Measurements from ENCODE around the gene LOC128125822.
"Not testable (repeated sequence)": the region's sequence is repeated elsewhere in the genome, so short reads cannot be mapped to it uniquely, and the experiment has no call there.

The LOC128125822 gene

GRCh38 chr6:63581355-63582013 lies 9.2 kb downstream of the LOC128125822 start:
- in situ Hi-C loops (cut with HindIII; ENCODE audit: low sequenced_read_pairs) = no loop called here

- in situ Hi-C loops (cut with HindIII; ENCODE audit: low sequenced_read_pairs) = no loop called here
Observed at GRCh38 chr6:63582579-63583231, 10.4 kb downstream of the LOC128125822 start.

GRCh38 chr6:63584125-63584514 lies 11.8 kb downstream of the LOC128125822 start:
- in situ Hi-C loops (cut with HindIII; ENCODE audit: low sequenced_read_pairs) = no loop called here

- in situ Hi-C loops (cut with HindIII; ENCODE audit: low sequenced_read_pairs) = no loop called here
Observed at GRCh38 chr6:63584566-63584965, 12.3 kb downstream of the LOC128125822 start.

- in situ Hi-C loops (cut with HindIII; ENCODE audit: low sequenced_read_pairs) = not testable (repeated sequence)
Observed at GRCh38 chr6:63585652-63586051, 13.4 kb downstream of the LOC128125822 start.

GRCh38 chr6:63589952-63590411 lies 17.7 kb downstream of the LOC128125822 start:
- in situ Hi-C loops (cut with HindIII; ENCODE audit: low sequenced_read_pairs) = no loop called here

GRCh38 chr6:63592886-63593285 lies 20.6 kb downstream of the LOC128125822 start:
- in situ Hi-C loops (cut with HindIII; ENCODE audit: low sequenced_read_pairs) = no loop called here

- in situ Hi-C loops (cut with HindIII; ENCODE audit: low sequenced_read_pairs) = no loop called here
Observed at GRCh38 chr6:63597141-63598048, 25.1 kb downstream of the LOC128125822 start.

GRCh38 chr6:63598049-63599036 lies 26.1 kb downstream of the LOC128125822 start:
- in situ Hi-C loops (cut with HindIII; ENCODE audit: low sequenced_read_pairs) = no loop called here

GRCh38 chr6:63599243-63599642 lies 27.0 kb downstream of the LOC128125822 start:
- in situ Hi-C loops (cut with HindIII; ENCODE audit: low sequenced_read_pairs) = no loop called here

GRCh38 chr6:63600136-63600535 lies 27.9 kb downstream of the LOC128125822 start:
- in situ Hi-C loops (cut with HindIII; ENCODE audit: low sequenced_read_pairs) = no loop called here

- in situ Hi-C loops (cut with HindIII; ENCODE audit: low sequenced_read_pairs) = no loop called here
Observed at GRCh38 chr6:63609231-63609630, 37.0 kb downstream of the LOC128125822 start.

GRCh38 chr6:63610944-63611343 lies 38.7 kb downstream of the LOC128125822 start:
- in situ Hi-C loops (cut with HindIII; ENCODE audit: low sequenced_read_pairs) = no loop called here

- in situ Hi-C loops (cut with HindIII; ENCODE audit: low sequenced_read_pairs) = no loop called here
Observed at GRCh38 chr6:63611560-63611959, 39.3 kb downstream of the LOC128125822 start.

GRCh38 chr6:63615590-63615989 lies 43.3 kb downstream of the LOC128125822 start:
- in situ Hi-C loops (cut with HindIII; ENCODE audit: low sequenced_read_pairs) = no loop called here
